Fibroblast of peridontal ligament (primary cell): ENCODE data around the gene SPATS2L.

Experiments
- DNase-seq: peaks from one replicate; pipeline ENCODE4 v3.0.0-alpha.2; 2010; ENCODE audit errors: extremely low read depth

Gene SPATS2L

GRCh38 chr2:200296118-200296517 is 10.4 kb upstream of the SPATS2L start:
- DNase-seq, result no peak

DNA sequence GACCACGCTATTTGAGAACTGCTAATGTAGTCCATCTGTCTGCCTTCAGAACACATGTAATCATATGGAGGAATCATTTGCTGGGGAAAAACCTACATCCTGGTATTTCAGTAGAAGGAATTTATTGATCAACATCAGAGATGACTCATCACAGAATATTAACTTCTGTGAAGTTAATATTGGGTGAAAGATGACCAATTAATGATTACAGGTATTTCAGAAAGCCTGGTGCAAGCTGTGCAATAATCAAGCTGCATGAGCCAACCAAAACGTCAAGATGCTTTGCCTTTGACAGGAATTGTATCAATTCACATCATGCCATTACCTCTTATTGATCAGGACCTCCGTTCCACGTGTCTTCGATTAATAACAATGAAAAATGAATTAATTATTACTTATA is 9.4 kb upstream of the SPATS2L start:
- DNase-seq, result no peak

GRCh38 chr2:200297989-200298388 is 8.5 kb upstream of the SPATS2L start:
- DNase-seq, result peak; percentile 86

GRCh38 chr2:200298816-200299215 is 7.7 kb upstream of the SPATS2L start:
- DNase-seq, result no peak

GRCh38 chr2:200300065-200300464 is 6.4 kb upstream of the SPATS2L start:
- no peak for DNase-seq

- no peak for DNase-seq
Measured at GRCh38 chr2:200300638-200301314, 5.7 kb upstream of the SPATS2L start.

DNA sequence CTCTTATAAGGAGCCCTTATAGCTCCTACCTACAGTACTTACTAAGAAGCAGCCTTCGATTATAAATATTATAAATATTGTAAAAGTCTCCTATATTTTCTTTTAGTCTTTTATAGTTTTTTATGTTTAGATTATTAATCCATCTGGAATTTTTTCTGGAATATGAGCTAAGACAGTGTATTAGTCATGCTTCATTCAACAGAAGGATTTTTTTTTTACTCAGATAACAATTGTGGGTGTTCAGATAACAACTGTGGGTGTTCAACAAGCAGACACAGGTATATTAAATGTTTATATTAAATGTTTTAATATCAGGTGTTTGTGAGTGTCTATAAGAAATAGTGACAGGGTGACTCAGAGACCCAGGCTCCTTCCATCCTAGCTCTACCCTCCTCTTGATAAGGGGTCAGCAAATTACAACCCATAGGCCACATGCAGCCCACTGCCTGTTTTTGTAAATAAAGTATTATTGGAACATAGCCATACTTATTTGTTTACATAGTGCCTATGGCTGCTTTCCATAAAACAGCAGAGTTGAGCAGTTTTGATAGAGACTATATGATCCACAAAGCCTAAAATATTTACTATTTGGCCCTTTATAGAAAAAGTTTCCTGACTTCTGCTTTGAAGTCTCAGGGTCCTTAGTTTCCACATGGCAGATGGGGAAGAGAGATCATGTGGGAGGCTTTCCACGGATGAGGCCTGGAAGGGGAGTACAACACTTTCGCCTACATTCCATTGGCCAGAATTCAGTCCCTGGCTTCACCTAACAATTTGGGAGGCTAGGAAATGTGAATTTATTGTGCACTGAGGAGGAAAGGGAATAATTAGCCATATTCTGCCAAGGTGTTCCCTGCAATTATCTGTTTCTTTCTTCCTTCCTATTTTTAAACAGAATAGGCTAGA is 4.3 kb upstream of the SPATS2L start:
- DNase-seq, result no peak

DNA sequence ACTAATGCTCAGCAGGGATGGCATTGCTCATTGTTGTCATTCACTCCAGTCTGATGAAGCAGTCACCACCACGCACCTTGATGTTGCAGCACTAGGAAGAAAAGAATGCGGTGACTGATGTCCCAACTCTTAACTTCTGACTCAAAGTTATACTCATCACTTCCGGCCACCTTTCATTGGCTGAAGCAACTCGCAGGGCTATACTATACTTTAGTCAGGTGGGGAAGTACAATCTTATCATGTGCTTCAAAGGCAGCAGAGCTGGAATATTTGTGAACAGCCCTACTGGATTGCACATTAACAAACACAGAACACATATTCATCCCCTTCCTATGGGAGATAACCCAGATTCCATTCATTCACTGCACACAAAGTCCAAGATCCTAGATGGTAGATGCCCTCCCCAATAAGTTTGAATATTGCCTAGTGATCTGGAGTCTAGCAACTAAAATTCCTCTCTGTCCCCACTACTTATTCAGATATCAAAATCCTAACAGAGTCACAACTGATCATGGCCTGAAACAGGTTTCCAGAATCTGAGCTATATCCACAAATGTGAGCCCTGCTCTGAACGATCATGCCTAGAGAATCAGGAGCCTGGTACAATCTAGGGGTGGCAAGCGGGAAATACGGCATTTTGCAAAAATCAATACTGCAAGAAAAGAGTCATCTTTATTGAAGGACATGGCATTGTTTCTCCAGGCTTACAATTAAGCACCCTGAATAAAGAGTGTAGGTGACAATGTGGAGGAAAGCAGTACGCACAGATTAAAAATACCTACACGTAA is 3.4 kb upstream of the SPATS2L start:
- no peak for DNase-seq

DNA sequence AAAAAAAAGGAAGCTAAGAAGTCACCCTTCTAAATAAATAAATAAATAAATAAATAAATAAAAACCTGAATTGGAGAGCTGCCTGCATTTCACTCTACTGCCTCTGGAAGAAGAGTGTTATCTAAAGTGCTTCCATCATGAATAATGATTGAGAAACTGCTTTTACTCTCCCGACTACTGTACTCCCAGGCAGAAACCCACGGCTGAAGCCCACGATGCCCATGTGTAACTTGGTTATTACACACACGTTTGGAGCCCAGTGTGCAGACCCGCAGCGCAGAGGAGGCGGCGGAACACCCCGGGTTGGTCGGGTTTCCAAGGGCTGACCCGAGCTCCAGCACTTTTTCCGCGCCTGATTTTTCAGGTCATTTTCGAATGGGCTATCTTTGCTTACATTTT is 697 bp upstream of the SPATS2L start:
- DNase-seq, result peak; percentile 66

- DNase-seq, result no peak
Measured at GRCh38 chr2:200306931-200307723, 634 bp downstream of the SPATS2L start.

DNA sequence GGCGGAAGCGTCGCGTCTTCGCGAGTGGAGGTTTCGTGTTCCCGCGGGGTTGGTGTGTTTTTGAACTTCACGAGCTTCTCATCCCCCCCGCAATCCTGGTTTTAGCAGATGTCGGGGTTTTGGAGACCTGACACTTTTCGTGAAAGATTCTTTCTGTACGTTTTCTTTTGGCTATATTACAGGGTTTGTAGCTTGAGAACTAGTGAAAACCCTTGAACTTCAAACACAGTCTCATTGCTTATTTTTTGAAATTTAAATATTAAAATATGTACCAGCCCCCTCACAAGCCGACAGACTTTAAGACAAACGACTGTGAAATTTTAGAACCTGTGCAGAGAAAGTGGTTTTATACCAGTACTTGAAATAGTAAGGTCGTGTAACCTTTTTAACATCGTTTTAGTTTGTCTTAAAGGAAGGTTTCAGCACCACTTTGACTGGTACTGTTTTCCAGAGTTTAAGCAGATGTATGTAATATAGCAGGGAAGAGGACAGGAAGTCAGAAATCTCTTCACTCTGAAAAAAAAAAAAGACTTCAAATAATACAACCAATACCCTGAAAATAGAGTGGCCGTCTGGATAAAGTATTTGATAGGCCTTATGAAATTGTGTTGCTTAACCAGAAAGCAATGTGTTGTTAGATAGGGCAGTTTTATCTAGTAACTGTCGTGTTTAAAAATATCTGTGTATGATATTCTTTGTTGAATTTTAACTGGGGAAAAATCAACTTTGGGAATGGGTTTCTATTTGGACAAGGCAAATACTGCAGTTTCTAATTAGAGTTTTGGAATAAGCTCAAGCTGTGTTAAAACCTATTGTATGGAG is 1.4 kb downstream of the SPATS2L start:
- DNase-seq, result peak; percentile 79

- peak; percentile 85 for DNase-seq
Measured at GRCh38 chr2:200308546-200309295, 2.2 kb downstream of the SPATS2L start.

GRCh38 chr2:200309296-200310049 is 3.0 kb downstream of the SPATS2L start:
- DNase-seq, result no peak

DNA sequence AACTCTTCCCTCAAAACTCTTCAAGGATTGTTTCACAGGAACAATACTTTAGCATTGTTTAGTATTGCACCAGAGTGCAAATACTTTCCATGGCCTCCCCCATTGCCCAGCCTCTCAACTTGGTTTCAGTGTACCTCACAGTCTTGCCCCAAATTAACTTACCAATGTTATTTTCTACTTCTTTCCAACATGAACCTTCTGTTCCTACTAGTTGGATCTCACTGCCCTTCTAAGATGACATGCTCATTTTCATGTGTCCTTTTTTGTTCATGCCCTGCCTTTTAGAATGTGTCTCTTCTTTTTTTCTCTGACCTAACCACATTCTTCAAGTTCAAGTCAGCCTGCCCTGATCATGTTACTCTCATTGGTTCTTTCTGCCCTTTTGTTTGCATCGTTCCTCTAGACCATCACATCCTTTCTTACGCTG is 4.1 kb downstream of the SPATS2L start:
- DNase-seq, result peak; percentile 94

GRCh38 chr2:200311139-200311538 is 4.6 kb downstream of the SPATS2L start:
- DNase-seq, result no peak

- no peak for DNase-seq
Measured at GRCh38 chr2:200314976-200315567, 8.6 kb downstream of the SPATS2L start.

GRCh38 chr2:200317975-200318374 is 11.5 kb downstream of the SPATS2L start:
- DNase-seq, result no peak

GRCh38 chr2:200318940-200319435 is 12.5 kb downstream of the SPATS2L start:
- DNase-seq, result no peak
